ENCODE data around the gene THSD7A. TPM values are rescaled to one million over a fixed set of nuclear protein-coding genes. Genes with fewer than 3 reads are reported as not detected.

THSD7A gene
- total RNA-seq, 3 donors from 2014 or later (not counting 1 experiment from before 2014, with no cell fraction given) = 0.29 to 8.6 TPM; not detected in 1

DNA sequence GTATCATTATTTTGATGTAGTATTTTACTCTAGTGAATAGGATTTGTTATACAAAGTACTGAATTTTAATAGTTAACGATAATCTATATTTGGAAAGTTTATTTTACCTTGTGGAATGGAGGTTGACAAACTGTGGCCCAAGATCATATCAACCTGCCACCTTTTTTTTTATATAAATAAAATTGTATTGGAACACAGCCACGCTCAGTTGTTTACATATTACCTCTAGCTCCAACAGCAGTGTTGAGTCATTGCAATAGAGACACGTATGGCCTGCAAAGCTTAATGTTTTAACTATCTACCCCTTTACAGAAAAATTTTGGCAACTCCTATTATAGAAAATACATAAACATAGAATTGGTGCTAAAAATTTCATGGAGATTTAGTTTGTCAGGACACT is 239.3 kb downstream of the THSD7A start:
- Mint-ChIP-seq H3K27ac (no peak overlapping the region), H3K27me3 (ENCODE audit: low read depth in 2 of 2) (no peaks in the 10 kb centered on the region), H3K36me3 (no peaks in the 10 kb centered on the region), H3K9me3 (peaks cover 6 to 10% of the 10 kb centered on the region in 2 donors), H3K4me1 (no peaks in the 10 kb centered on the region), H3K4me3 (no peak overlapping the region)
- DNase-seq = no peak
- no peak overlapping the region for H3K27ac ChIP-seq (ENCODE audit: low read length)
- H3K4me1 ChIP-seq (ENCODE audit: control insufficient read depth, insufficient read depth, low read length) = no peaks in the 10 kb centered on the region
- no peaks in the 10 kb centered on the region for H3K27me3 ChIP-seq (ENCODE audit: control insufficient read depth, insufficient read depth, low read length)
- TF ChIP-seq CTCF (IDR thresholded peaks at IDR 0.05) = no peak
- no peak for ATAC-seq
- intact Hi-C loops (cut with micrococcal nuclease) = no loop called here
- no peaks in the 10 kb centered on the region for H3K36me3 ChIP-seq (ENCODE audit: control insufficient read depth, insufficient read depth, low read length)
- H3K4me3 ChIP-seq (ENCODE audit: low read length) = no peak overlapping the region
- WGBS (ENCODE audit: insufficient coverage) = 60% methylated on average over 1 of the region's 3 CpGs
- H3K9me3 ChIP-seq (ENCODE audit: control insufficient read depth, insufficient read depth, low read length) = peaks cover 3% of the 10 kb centered on the region

DNA sequence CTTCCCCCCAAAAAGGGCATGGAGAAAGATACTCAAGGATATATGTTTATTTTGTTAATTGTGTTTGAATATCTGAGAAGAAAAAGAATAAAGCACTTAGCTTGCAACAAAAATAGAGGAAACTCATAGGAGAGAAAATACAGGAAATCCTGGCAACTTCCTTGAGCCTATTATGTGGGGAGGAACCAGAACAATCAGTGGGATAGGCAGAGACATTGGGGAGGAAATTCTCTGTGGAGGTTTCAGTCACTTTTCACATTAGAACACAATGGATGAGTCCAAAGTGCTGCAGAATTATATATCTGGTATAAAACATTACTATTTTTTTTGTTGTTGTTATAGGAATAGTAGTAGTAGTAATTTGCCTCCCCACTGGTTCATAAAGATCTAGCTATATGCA is 240.1 kb downstream of the THSD7A start:
- H3K4me1 ChIP-seq (ENCODE audit: control insufficient read depth, insufficient read depth, low read length) = no peaks in the 10 kb centered on the region
- H3K4me1 Mint-ChIP-seq = no peaks in the 10 kb centered on the region
- H3K9me3 Mint-ChIP-seq = peaks cover 6 to 10% of the 10 kb centered on the region in 2 donors
- no peak overlapping the region for H3K27ac ChIP-seq (ENCODE audit: low read length)
- no peak for TF ChIP-seq CTCF (IDR thresholded peaks at IDR 0.05)
- H3K4me3 Mint-ChIP-seq = no peak overlapping the region
- intact Hi-C loops (cut with micrococcal nuclease) = no loop called here
- ATAC-seq (no peak), DNase-seq (no peak)
- H3K9me3 ChIP-seq (ENCODE audit: control insufficient read depth, insufficient read depth, low read length) = peaks cover 3% of the 10 kb centered on the region
- no peaks in the 10 kb centered on the region for H3K36me3 ChIP-seq (ENCODE audit: control insufficient read depth, insufficient read depth, low read length)
- no peak overlapping the region for H3K4me3 ChIP-seq (ENCODE audit: low read length)
- no peaks in the 10 kb centered on the region for H3K36me3 Mint-ChIP-seq
- H3K27ac Mint-ChIP-seq = no peak overlapping the region
- no peaks in the 10 kb centered on the region for H3K27me3 ChIP-seq (ENCODE audit: control insufficient read depth, insufficient read depth, low read length)
- H3K27me3 Mint-ChIP-seq (ENCODE audit: low read depth in 2 of 2) = no peaks in the 10 kb centered on the region

DNA sequence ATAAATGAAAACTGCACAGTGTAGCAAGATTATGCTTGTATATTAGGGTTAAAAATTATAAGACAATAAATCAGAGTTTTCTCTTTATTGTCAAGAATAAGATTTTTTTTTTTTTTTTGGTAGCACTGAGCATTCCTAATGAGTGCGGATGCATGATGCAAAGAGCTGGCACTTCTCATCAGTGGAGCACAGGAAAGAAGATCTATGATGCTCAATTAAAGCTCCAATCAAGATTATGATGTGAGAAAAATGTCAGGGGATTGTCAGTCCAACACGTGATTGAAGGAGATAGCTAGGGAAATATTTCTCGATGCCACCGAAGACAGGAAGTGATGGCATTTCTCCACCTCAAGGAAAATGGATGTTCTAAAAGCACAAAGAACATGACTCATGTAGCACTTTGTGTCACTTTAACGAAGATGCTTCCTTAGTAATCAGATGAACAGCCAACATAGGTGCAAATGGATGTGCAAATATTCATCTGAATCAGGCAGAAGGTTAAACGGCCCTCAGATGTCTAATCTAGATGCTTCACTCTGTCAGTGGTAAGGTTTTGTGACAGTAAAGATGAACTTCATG is 240.9 kb downstream of the THSD7A start:
- WGBS (ENCODE audit: insufficient coverage) = 85% methylated on average over 6 of the region's 6 CpGs
- ATAC-seq = no peak
- no peaks in the 10 kb centered on the region for H3K36me3 Mint-ChIP-seq

More for the DNA sequence above, 240.9 kb downstream of the THSD7A start:
- no peak for DNase-seq
- no peak overlapping the region for H3K27ac ChIP-seq (ENCODE audit: low read length)
- Mint-ChIP-seq H3K27ac (no peak overlapping the region), H3K9me3 (peaks cover 6 to 13% of the 10 kb centered on the region in 2 donors), H3K4me3 (no peak overlapping the region), H3K27me3 (ENCODE audit: low read depth in 2 of 2) (no peaks in the 10 kb centered on the region), H3K4me1 (no peaks in the 10 kb centered on the region)
- no peak overlapping the region for H3K4me3 ChIP-seq (ENCODE audit: low read length)
- peaks cover 3% of the 10 kb centered on the region for H3K9me3 ChIP-seq (ENCODE audit: control insufficient read depth, insufficient read depth, low read length)
- TF ChIP-seq CTCF (IDR thresholded peaks at IDR 0.05) = no peak
- H3K27me3 ChIP-seq (ENCODE audit: control insufficient read depth, insufficient read depth, low read length) = no peaks in the 10 kb centered on the region
- intact Hi-C loops (cut with micrococcal nuclease) = no loop called here
- no peaks in the 10 kb centered on the region for H3K4me1 ChIP-seq (ENCODE audit: control insufficient read depth, insufficient read depth, low read length)
- no peaks in the 10 kb centered on the region for H3K36me3 ChIP-seq (ENCODE audit: control insufficient read depth, insufficient read depth, low read length)

All from natural killer cell (primary cell).